ENCODE measurements around the gene CNPPD1. TPM values are rescaled to one million over a fixed set of nuclear protein-coding genes. Genes with fewer than 3 reads are reported as not detected.

CNPPD1 gene
- polyA plus RNA-seq, 1 experiment: 66.9 TPM

GRCh38 chr2:219174801-219175200, 1.9 kb downstream of the CNPPD1 start:
- peaks cover 23% of the 10 kb centered on the region for H3K36me3 ChIP-seq (ENCODE audit: control insufficient read depth, insufficient read depth, low read length)
- DNase-seq (ENCODE audit: low read depth): no peak
- CTCF ChIA-PET: interaction anchor here (0.6 to 8.5 kb wide), 4 partner anchors 18 to 125 kb away, joined by 4 to 90 read pairs (median 9); partner anchors contain the start of genes ANKZF1 and ATG9A
- POLR2A ChIA-PET: no interaction called here
- H3K4me3 ChIP-seq (ENCODE audit: low read depth, low read length): no peak overlapping the region
- no peaks in the 10 kb centered on the region for H3K27me3 ChIP-seq (ENCODE audit: control insufficient read depth, insufficient read depth, low read length)
- TF ChIP-seq CTCF (IDR thresholded peaks at IDR 0.05; ENCODE audit: insufficient read depth, low read depth, low read length): no peak

- no peak overlapping the region for H3K4me3 ChIP-seq (ENCODE audit: low read depth, low read length)
- H3K36me3 ChIP-seq (ENCODE audit: control insufficient read depth, insufficient read depth, low read length): peaks cover 21% of the 10 kb centered on the region
- TF ChIP-seq CTCF (IDR thresholded peaks at IDR 0.05; ENCODE audit: insufficient read depth, low read depth, low read length): no peak
- CTCF ChIA-PET: interaction anchor here (0.9 to 8.5 kb wide), 5 partner anchors 15 to 125 kb away, joined by 3 to 90 read pairs (median 5); partner anchors contain the start of gene ANKZF1
- POLR2A ChIA-PET: no interaction called here
- no peak for DNase-seq (ENCODE audit: low read depth)
- no peaks in the 10 kb centered on the region for H3K27me3 ChIP-seq (ENCODE audit: control insufficient read depth, insufficient read depth, low read length)
Observed at GRCh38 chr2:219174146-219174545, 2.6 kb downstream of the CNPPD1 start.

- no peaks in the 10 kb centered on the region for H3K27me3 ChIP-seq (ENCODE audit: control insufficient read depth, insufficient read depth, low read length)
- no peak for DNase-seq (ENCODE audit: low read depth)
- H3K36me3 ChIP-seq (ENCODE audit: control insufficient read depth, insufficient read depth, low read length): peaks cover 21% of the 10 kb centered on the region
- no peak for TF ChIP-seq CTCF (IDR thresholded peaks at IDR 0.05; ENCODE audit: insufficient read depth, low read depth, low read length)
- CTCF ChIA-PET: interaction anchor here (1.2 to 8.5 kb wide), 5 partner anchors 14 to 143 kb away, joined by 3 to 90 read pairs (median 3); partner anchors contain the start of gene ANKZF1
- H3K4me3 ChIP-seq (ENCODE audit: low read depth, low read length): no peak overlapping the region
- POLR2A ChIA-PET: no interaction called here
Observed at GRCh38 chr2:219173176-219173575, 3.5 kb downstream of the CNPPD1 start.

GRCh38 chr2:219172231-219173154, 4.2 kb downstream of the CNPPD1 start:
- CTCF ChIA-PET: interaction anchor here (1.0 to 8.5 kb wide), 11 partner anchors 10 to 357 kb away, joined by 3 to 90 read pairs (median 6); partner anchors contain the start of gene DNAJB2
- H3K27me3 ChIP-seq (ENCODE audit: control insufficient read depth, insufficient read depth, low read length): no peaks in the 10 kb centered on the region
- peaks cover 21% of the 10 kb centered on the region for H3K36me3 ChIP-seq (ENCODE audit: control insufficient read depth, insufficient read depth, low read length)
- no peak overlapping the region for H3K4me3 ChIP-seq (ENCODE audit: low read depth, low read length)
- POLR2A ChIA-PET: no interaction called here
- no peak for DNase-seq (ENCODE audit: low read depth)
- no peak for TF ChIP-seq CTCF (IDR thresholded peaks at IDR 0.05; ENCODE audit: insufficient read depth, low read depth, low read length)

GRCh38 chr2:219171231-219171651, 5.5 kb downstream of the CNPPD1 start:
- POLR2A ChIA-PET: no interaction called here
- Histone ChIP-seq H3K36me3 (ENCODE audit: control insufficient read depth, insufficient read depth, low read length) (peaks cover 21% of the 10 kb centered on the region), H3K27me3 (ENCODE audit: control insufficient read depth, insufficient read depth, low read length) (no peaks in the 10 kb centered on the region), H3K4me3 (ENCODE audit: low read depth, low read length) (no peak overlapping the region)
- peak; percentile 78 for TF ChIP-seq CTCF (IDR thresholded peaks at IDR 0.05; ENCODE audit: insufficient read depth, low read depth, low read length)
- CTCF ChIA-PET: interaction anchor here (0.5 to 8.5 kb wide), 30 partner anchors 11 to 427 kb away, joined by 3 to 90 read pairs (median 4); partner anchors contain the start of genes DNAJB2, DNPEP, GLB1L and NHEJ1
- DNase-seq (ENCODE audit: low read depth): peak; percentile 88

All from BJ (cell line).